OCI-LY1 (cell line): ENCODE data around the gene C12orf60.

Experiments
- H2AFZ ChIP-seq: fragments of 200-600 bp; sonication (generic), shearing (Covaris generic); 2 replicates; pipeline ENCODE4 v1.6.0; 2014; ENCODE audit warnings: antibody characterized with exemption, mild to moderate bottlenecking, low read length
- H3F3A ChIP-seq: fragments of 200-600 bp; sonication (generic), shearing (Covaris generic); 2 replicates; pipeline ENCODE4 v1.6.0; 2014; ENCODE audit warnings: mild to moderate bottlenecking, antibody characterized with exemption, low read length, moderate library complexity; ENCODE audit not compliant: insufficient read depth
- H3K27ac ChIP-seq: fragments of 200-600 bp; sonication (generic); 2 replicates; pipeline ENCODE4 v1.5.1; 2014; ENCODE audit warnings: low read length, mixed run types, mild to moderate bottlenecking, low read depth; ENCODE audit not compliant: poor library complexity, severe bottlenecking
- H3K27me3 ChIP-seq: fragments of 200-600 bp; sonication (generic); 2 replicates; pipeline ENCODE4 v1.6.0; 2014; ENCODE audit warnings: antibody characterized with exemption, mild to moderate bottlenecking, low read length, moderate library complexity; ENCODE audit not compliant: insufficient read depth
- H3K36me3 ChIP-seq: fragments of 200-600 bp; sonication (generic); 2 replicates; pipeline ENCODE4 v1.6.1; 2014; ENCODE audit warnings: mild to moderate bottlenecking, antibody characterized with exemption, low read length, moderate library complexity, mixed read lengths; ENCODE audit not compliant: insufficient read depth
- H3K4me1 ChIP-seq: fragments of 200-600 bp; sonication (generic); 2 replicates; pipeline ENCODE4 v1.5.1; 2014; ENCODE audit warnings: mild to moderate bottlenecking, low read length, moderate library complexity; ENCODE audit not compliant: insufficient read depth, severe bottlenecking
- H3K4me2 ChIP-seq: fragments of 200-600 bp; sonication (generic), shearing (Covaris generic); 2 replicates; pipeline ENCODE4 v1.6.1; 2014; ENCODE audit warnings: low read length
- H3K4me3 ChIP-seq: fragments of 200-600 bp; sonication (generic); 2 replicates; pipeline ENCODE4 v1.5.1; 2014; ENCODE audit warnings: low read length, low read depth, mild to moderate bottlenecking, mixed read lengths; ENCODE audit not compliant: poor library complexity, severe bottlenecking
- H3K79me2 ChIP-seq: fragments of 200-600 bp; shearing (Covaris generic); 2 replicates; pipeline ENCODE4 v1.6.1; 2016; ENCODE audit warnings: mixed run types, low read length, mixed read lengths; ENCODE audit not compliant: insufficient read depth
- H3K9ac ChIP-seq: fragments of 200-600 bp; sonication (generic), shearing (Covaris generic); 2 replicates; pipeline ENCODE4 v1.6.1; 2014; ENCODE audit warnings: mild to moderate bottlenecking, low read length, mixed read lengths
- H3K9me2 ChIP-seq: fragments of 200-600 bp; sonication (generic), shearing (Covaris generic); 2 replicates; pipeline ENCODE4 v1.6.1; 2014; ENCODE audit warnings: low read depth, mild to moderate bottlenecking, low read length, mixed read lengths
- H3K9me3 ChIP-seq: fragments of 200-600 bp; shearing (Covaris generic); 2 replicates; pipeline ENCODE4 v1.6.1; 2014; ENCODE audit warnings: low read length, mixed read lengths
- H4K20me1 ChIP-seq: fragments of 200-600 bp; sonication (generic), shearing (Covaris generic); 2 replicates; pipeline ENCODE4 v1.6.0; 2016; ENCODE audit warnings: mild to moderate bottlenecking, low read length; ENCODE audit not compliant: insufficient read depth
- CTCF ChIP-seq: fragments of 200-600 bp; sonication (generic), shearing (Covaris generic); IDR thresholded peaks from 2 replicates; pipeline ENCODE4 v1.5.1; 2017; ENCODE audit warnings: mild to moderate bottlenecking, antibody characterized with exemption, low read length, moderate library complexity, mixed read lengths
- EZH2 ChIP-seq: fragments of 200-600 bp; sonication (generic), shearing (Covaris generic); IDR thresholded peaks from 2 replicates; pipeline ENCODE4 v1.8.0; 2017; ENCODE audit warnings: borderline replicate concordance, mixed run types, mild to moderate bottlenecking, antibody characterized with exemption, low read length, moderate library complexity, mixed read lengths

The C12orf60 gene

GRCh38 chr12:14828892-14829291 is 25.4 kb downstream of the C12orf60 start:
- Histone ChIP-seq H4K20me1 (no peaks in the 10 kb centered on the region), H3K79me2 (no peaks in the 10 kb centered on the region), H3K36me3 (no peaks in the 10 kb centered on the region), H3K9me3 (no peaks in the 10 kb centered on the region), H2AFZ (no peak overlapping the region), H3K4me3 (no peak overlapping the region), H3F3A (no peaks in the 10 kb centered on the region), H3K4me1 (no peaks in the 10 kb centered on the region), H3K9me2 (no peaks in the 10 kb centered on the region), H3K9ac (no peak overlapping the region), H3K27me3 (no peaks in the 10 kb centered on the region), H3K27ac (no peak overlapping the region), H3K4me2 (no peak overlapping the region)
- no peak for TF ChIP-seq EZH2
- no peak for TF ChIP-seq CTCF

- Histone ChIP-seq H3K4me2 (no peak overlapping the region), H4K20me1 (no peaks in the 10 kb centered on the region), H3K27ac (no peak overlapping the region), H3K36me3 (no peaks in the 10 kb centered on the region), H3K4me3 (no peak overlapping the region), H3F3A (no peaks in the 10 kb centered on the region), H3K9me3 (no peaks in the 10 kb centered on the region), H3K4me1 (no peaks in the 10 kb centered on the region), H3K9me2 (no peaks in the 10 kb centered on the region), H2AFZ (no peak overlapping the region), H3K79me2 (no peaks in the 10 kb centered on the region), H3K27me3 (no peaks in the 10 kb centered on the region; the same call in 1 of the 2 replicates), H3K9ac (no peak overlapping the region)
- TF ChIP-seq CTCF (no peak), EZH2 (no peak)
Measured at GRCh38 chr12:14833336-14833735, 29.9 kb downstream of the C12orf60 start.

- Histone ChIP-seq H3K9me2 (no peaks in the 10 kb centered on the region), H4K20me1 (no peaks in the 10 kb centered on the region), H3K27ac (no peak overlapping the region), H3K9ac (no peak overlapping the region), H3K4me2 (no peak overlapping the region), H3K4me3 (no peak overlapping the region), H3K36me3 (no peaks in the 10 kb centered on the region), H3K4me1 (no peaks in the 10 kb centered on the region), H3F3A (no peaks in the 10 kb centered on the region), H3K79me2 (no peaks in the 10 kb centered on the region), H3K27me3 (no peaks in the 10 kb centered on the region; the same call in 1 of the 2 replicates), H3K9me3 (no peaks in the 10 kb centered on the region), H2AFZ (no peak overlapping the region)
- TF ChIP-seq CTCF, result no peak
- TF ChIP-seq EZH2, result no peak
Measured at GRCh38 chr12:14833952-14834351, 30.5 kb downstream of the C12orf60 start.
